Caki2 (cell line): ENCODE measurements around the gene C2orf66. TPM values are rescaled to one million over a fixed set of nuclear protein-coding genes. Genes with fewer than 3 reads are reported as not detected.

ENCODE experiments used
- DNase-seq: peaks from one replicate; pipeline ENCODE4 v3.0.0-alpha.2; 2015; ENCODE audit warnings: low read depth
- in situ Hi-C: cut with HindIII; loops from 2 replicates; pipeline ENCODE4 v1.10.0; 2016; ENCODE audit warnings: low sequenced_read_pairs, low pct_unique_long_range_greater_than_20kb, mixed read lengths
- total RNA-seq: library from RNA; depleted of rRNA; stranded (reverse); fragments of >200 nt; shearing (Covaris generic); gene quantifications from 2 replicates; pipeline ENCODE4 v1.2.3, GENCODE V29; 2014; ENCODE audit warnings: low replicate concordance; rRNA removed

C2orf66 gene
- total RNA-seq, 1 experiment from 2014 or later, result not detected

DNA sequence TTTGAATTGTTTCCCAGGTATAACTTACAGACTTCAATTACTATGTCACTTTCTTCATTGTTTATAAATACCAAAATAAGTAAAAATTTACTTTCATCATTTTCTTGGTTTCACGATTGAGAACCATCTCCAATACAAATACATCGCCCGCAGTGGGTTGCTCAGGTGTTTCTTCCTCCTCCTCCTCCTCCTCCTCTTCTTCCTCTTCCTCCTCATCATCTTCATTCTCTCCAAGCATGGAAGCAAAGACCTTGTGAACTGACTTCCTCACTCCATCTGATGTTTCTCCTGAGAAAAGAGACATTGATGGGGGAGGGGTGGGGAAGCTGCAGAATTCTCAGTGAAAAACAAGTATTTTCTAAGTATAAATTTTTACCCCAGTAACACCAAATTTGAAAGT, 16.3 kb downstream of the C2orf66 start:
- in situ Hi-C loops, result no loop called here
- DNase-seq, result no peak

DNA sequence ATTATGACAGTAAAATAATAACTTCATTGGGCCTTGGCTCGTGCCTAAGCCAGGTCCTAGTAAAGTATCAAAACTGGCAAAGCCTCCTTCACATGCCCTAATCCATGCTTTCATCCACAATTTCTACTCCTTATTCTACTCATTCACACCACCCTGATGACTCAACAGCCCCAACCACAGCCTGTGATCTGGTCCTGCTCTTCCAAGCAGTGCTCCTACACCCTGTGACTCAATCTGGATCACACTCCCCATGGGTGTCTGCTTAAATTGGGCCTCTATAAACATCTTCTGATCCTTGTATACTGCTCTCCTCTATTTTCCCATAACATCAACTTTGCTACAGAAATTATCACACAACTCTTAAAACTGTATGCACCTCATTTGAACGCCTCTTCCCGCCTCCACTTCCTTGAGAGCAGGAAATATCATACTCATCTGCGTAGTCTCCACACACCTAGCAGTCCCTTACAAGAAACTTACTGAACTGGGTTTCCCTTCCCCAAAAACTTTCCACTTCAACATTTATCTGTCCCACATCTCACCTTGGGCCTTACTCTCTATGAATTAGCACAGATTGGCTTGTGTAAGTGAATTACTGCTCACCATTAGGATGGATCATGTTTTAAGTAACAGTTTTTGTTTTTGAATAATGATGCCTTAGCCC, 25.6 kb downstream of the C2orf66 start:
- no peak for DNase-seq

DNA sequence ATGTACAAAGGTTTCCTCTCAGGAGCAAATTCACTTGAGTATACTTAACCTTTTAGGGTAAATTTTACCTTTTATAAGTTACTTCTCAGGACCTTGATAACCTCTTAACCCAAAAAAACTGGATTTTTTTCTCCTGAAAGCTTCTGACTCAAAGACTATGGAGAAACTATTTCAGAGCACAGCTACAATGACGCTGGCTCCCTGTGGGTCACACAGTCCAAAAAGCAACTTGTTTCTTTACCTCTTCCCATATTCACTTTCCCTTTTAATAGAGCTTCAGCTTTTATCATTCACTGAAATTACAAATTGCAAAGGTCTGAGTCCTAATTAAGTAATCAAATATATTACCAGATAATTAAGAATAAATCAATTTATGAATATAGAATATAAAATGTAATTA, 42.1 kb downstream of the C2orf66 start:
- in situ Hi-C loops, result no loop called here
- DNase-seq, result no peak

More for the DNA sequence above, 25.6 kb downstream of the C2orf66 start:
- in situ Hi-C loops, result no loop called here

DNA sequence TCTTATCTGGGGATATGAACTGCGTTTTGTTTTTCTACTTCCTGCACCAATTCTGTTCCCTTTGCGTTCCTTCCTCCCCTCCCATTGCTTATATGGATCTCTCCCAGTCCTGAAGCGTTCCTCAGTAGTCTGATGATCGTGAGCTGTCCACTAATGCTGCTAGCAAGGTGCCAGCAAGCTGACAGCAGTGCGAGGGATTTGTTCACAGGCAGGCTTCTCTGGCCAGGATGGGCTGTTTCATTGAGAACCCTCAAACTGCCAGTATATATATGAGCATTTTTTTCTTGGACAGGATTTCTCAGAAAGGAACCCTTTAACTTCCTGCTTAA, 49.8 kb downstream of the C2orf66 start:
- no peak for DNase-seq
- in situ Hi-C loops, result no loop called here

DNA sequence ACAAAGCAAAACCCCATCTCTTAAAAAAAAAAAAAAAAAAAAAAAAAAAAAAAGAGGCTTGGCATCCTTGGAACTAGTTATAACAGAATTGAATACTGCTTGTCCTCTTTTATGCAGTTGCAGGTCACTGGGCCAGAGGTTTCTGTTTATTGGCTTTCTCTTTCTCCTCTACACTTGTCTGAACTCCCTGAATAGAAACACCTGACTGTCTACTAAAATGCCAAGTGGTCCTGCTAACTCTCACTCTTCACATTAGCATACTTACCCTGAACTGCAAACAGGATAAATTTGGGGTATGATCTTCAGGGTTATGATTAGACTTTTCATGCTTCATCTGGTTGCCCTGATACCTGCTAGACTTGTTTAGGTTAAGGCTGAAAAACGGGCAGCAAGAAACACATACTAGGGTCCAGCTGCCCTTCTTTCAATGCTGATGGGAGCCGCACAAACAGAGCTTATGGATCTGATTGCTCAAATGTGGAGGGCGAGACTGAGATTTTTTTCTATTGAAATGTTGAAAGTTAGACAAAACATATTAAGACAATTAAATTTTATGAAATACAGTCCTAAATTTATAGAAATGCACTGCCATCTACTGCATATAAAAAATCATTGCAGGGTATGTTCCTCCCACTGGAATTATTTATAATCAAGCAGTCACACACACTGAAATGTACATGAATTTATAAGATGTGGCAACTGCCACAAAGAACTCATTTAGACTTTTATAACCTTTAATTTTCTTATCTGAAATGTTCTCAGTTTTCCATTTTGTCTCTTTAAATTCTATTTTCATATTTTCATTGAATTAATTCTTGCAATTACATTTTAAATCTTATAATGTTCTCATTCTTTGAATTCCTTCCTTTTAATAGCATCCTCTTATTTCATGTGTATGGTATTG, 50.4 kb downstream of the C2orf66 start:
- no peak for DNase-seq
- in situ Hi-C loops, result no loop called here

Other genes starting within 250 kb of the C2orf66 start
- gene HECW2, start 215.8 kb downstream of the C2orf66 start, total RNA-seq, result 6.0 and 8.1 TPM in 2 replicates
- gene CCDC150, start 169.6 kb downstream of the C2orf66 start, total RNA-seq, result 4.9 and 23.5 TPM in 2 replicates
- 39.1 and 99.4 TPM in 2 replicates for gene GTF3C3, start 9.7 kb downstream of the C2orf66 start, total RNA-seq
- gene PGAP1, start 117.4 kb upstream of the C2orf66 start, total RNA-seq, result 1.5 and 1.8 TPM in 2 replicates